ENCODE measurements around the gene ZNF276.

ZNF276 gene

DNA sequence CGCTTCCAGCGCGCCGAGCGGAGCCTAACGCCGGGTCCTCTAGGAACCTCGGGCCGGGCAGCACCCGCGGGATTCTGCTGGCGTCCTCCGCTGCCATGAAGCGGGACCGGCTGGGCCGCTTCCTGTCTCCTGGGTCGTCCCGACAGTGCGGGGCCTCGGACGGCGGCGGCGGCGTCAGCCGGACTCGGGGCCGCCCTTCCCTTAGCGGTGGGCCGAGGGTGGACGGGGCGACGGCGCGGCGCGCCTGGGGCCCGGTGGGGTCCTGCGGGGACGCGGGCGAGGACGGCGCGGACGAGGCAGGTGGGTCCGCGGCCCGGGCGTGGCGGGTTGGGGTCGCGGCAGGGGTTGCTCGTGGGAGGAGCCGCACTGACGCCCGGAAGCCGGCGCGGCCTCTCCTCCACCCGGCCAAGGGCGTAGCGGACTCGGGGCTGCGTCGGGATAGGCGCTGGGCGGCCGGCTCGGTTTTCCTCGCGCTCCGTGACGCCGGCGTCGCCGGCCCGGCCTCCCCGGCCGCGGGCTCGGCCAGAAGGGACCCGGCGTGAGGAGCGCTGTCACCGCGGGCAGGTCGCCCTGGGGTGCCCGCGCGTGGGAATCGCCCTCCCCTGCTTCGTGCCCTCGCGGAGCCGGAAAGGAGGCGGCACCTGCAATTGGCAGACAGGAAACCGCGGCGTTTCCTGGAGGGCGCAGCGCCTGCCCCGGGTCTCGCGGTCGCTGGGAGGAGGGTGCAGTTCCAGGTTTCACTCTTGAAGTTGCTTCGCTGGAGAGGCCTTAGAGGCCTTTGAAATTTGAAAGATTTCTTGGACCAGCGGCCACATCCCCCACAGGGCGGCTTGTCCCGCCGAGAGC is 432 bp downstream of the ZNF276 start:
- Histone ChIP-seq H3K79me1 (ENCODE audit: low read length) (peaks cover 4% of the 10 kb centered on the region), H3K79me2 (ENCODE audit: control insufficient read depth, insufficient read depth, low read length) (no peaks in the 10 kb centered on the region), H4K8ac (ENCODE audit: low read depth, low read length) (no peak overlapping the region), H2AK5ac (ENCODE audit: low read length) (no peak overlapping the region), H3K36me3 (ENCODE audit: control insufficient read depth, insufficient read depth, low read length) (no peaks in the 10 kb centered on the region), H2BK120ac (ENCODE audit: low read depth, low read length) (no peak overlapping the region), H2BK5ac (ENCODE audit: low read length) (no peak overlapping the region), H3K27me3 (ENCODE audit: insufficient read depth, low read length, poor library complexity) (no peaks in the 10 kb centered on the region), H3K4ac (ENCODE audit: low read depth, low read length) (no peak overlapping the region), H3K9ac (ENCODE audit: low read length) (peak overlapping the region; percentile 83), H3K4me3 (ENCODE audit: low read length) (peak overlapping the region; percentile 41), H3K23ac (ENCODE audit: low read length) (no peak overlapping the region), H3K4me2 (ENCODE audit: low read length) (peak overlapping the region; percentile 87), H3K18ac (ENCODE audit: low read length) (no peak overlapping the region), H4K5ac (ENCODE audit: low read length) (no peak overlapping the region), H3K4me1 (ENCODE audit: control insufficient read depth, low read depth, low read length) (peaks cover 4% of the 10 kb centered on the region), H3K27ac (ENCODE audit: low read depth, low read length) (peak overlapping the region; percentile 74), H2BK15ac (replicated peaks; ENCODE audit: low read depth) (no peak overlapping the region), H3K56ac (ENCODE audit: low read length) (peak overlapping the region; percentile 86)
- WGBS (ENCODE audit: extremely low coverage, insufficient coverage, low lambda C conversion rate): no CpG with 5 or more reads among the region's 112 CpGs
- DNase-seq: peak; percentile 49

DNA sequence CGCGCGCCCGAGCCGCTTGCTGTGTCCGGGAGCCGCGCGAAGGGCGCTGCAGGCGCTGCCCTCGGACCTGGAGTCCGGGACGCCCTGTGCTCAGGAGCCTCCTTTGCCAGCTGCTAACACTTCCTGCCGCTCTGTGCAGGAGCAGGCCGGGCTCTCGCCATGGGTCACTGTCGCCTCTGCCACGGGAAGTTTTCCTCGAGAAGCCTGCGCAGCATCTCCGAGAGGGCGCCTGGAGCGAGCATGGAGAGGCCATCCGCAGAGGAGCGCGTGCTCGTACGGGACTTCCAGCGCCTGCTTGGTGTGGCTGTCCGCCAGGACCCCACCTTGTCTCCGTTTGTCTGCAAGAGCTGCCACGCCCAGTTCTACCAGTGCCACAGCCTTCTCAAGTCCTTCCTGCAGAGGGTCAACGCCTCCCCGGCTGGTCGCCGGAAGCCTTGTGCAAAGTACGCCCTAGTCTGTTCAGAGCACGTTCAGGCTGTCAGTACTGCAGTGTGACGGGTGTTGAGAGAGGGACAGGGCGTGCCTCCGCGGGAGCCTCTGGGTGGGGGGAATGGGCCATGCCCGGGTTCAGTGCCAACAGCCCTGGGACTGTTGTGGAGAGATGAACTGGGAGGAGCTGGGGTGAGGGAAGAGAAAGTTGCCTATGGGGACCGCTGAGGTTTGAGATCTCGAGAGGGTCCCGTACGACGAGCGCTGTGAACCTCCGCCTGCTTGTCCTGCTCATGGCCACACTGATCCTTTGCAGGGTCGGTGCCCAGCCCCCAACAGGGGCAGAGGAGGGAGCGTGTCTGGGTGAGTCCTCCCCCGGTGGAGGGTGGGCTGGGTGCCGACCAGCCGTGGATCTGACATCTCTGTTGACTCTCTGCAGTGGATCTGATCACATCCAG is 1.3 kb downstream of the ZNF276 start:
- H3K36me3 ChIP-seq (ENCODE audit: control insufficient read depth, insufficient read depth, low read length): no peaks in the 10 kb centered on the region
- peaks cover 4% of the 10 kb centered on the region for H3K79me1 ChIP-seq (ENCODE audit: low read length)
- DNase-seq: peak; percentile 28
- H3K4me3 ChIP-seq (ENCODE audit: low read length): peak overlapping the region; percentile 41
- H4K8ac ChIP-seq (ENCODE audit: low read depth, low read length): no peak overlapping the region
- H3K27ac ChIP-seq (ENCODE audit: low read depth, low read length): no peak overlapping the region
- no peak overlapping the region for H2BK15ac ChIP-seq (replicated peaks; ENCODE audit: low read depth)
- H3K4ac ChIP-seq (ENCODE audit: low read depth, low read length): no peak overlapping the region
- WGBS (ENCODE audit: extremely low coverage, insufficient coverage, low lambda C conversion rate): no CpG with 5 or more reads among the region's 56 CpGs
- H3K18ac ChIP-seq (ENCODE audit: low read length): no peak overlapping the region
- no peak overlapping the region for H4K5ac ChIP-seq (ENCODE audit: low read length)
- no peak overlapping the region for H2AK5ac ChIP-seq (ENCODE audit: low read length)
- no peak overlapping the region for H2BK5ac ChIP-seq (ENCODE audit: low read length)
- no peaks in the 10 kb centered on the region for H3K27me3 ChIP-seq (ENCODE audit: insufficient read depth, low read length, poor library complexity)
- H3K79me2 ChIP-seq (ENCODE audit: control insufficient read depth, insufficient read depth, low read length): no peaks in the 10 kb centered on the region
- peak overlapping the region; percentile 87 for H3K4me2 ChIP-seq (ENCODE audit: low read length)
- no peak overlapping the region for H3K23ac ChIP-seq (ENCODE audit: low read length)
- no peak overlapping the region for H2BK120ac ChIP-seq (ENCODE audit: low read depth, low read length)
- peak overlapping the region; percentile 83 for H3K9ac ChIP-seq (ENCODE audit: low read length)
- peaks cover 4% of the 10 kb centered on the region for H3K4me1 ChIP-seq (ENCODE audit: control insufficient read depth, low read depth, low read length)
- H3K56ac ChIP-seq (ENCODE audit: low read length): peak overlapping the region; percentile 86

DNA sequence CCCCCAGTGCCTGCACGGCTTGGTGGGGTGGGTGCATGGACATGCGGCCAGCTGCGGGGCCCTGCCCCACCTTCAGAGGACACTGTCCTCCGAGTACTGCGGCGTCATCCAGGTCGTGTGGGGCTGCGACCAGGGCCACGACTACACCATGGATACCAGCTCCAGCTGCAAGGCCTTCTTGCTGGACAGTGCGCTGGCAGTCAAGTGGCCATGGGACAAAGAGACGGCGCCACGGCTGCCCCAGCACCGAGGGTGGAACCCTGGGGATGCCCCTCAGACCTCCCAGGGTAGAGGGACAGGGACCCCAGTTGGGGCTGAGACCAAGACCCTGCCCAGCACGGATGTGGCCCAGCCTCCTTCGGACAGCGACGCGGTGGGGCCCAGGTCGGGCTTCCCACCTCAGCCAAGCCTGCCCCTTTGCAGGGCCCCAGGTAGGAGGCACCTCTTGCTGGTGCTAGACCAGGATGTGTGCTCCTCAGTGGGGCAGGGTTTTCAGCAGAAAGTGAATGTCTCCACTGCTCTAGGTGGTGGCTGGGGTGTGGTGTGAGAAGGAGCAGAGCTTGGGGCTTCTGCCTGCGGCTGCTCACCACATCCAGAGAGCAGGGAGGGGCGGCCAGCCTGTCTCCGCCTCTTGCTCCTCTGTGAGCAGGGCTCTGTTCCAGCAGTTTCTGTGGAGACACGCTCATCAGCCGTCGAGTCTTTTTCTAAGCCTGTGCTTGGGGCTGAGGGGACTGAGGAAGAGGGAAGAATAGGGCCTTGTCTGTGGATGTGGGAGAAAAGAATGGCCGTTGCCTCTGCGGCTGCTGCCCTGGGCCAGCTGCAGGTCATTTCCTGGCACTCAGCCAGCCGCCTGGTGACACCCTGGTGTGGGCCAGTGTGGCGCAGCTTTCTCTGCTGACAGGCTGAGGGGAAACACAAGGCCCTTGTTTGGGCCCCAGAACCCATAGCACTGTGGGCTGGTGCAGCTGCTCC is 2.2 kb downstream of the ZNF276 start:
- Histone ChIP-seq H3K4me3 (ENCODE audit: low read length) (no peak overlapping the region), H4K5ac (ENCODE audit: low read length) (no peak overlapping the region)

DNA sequence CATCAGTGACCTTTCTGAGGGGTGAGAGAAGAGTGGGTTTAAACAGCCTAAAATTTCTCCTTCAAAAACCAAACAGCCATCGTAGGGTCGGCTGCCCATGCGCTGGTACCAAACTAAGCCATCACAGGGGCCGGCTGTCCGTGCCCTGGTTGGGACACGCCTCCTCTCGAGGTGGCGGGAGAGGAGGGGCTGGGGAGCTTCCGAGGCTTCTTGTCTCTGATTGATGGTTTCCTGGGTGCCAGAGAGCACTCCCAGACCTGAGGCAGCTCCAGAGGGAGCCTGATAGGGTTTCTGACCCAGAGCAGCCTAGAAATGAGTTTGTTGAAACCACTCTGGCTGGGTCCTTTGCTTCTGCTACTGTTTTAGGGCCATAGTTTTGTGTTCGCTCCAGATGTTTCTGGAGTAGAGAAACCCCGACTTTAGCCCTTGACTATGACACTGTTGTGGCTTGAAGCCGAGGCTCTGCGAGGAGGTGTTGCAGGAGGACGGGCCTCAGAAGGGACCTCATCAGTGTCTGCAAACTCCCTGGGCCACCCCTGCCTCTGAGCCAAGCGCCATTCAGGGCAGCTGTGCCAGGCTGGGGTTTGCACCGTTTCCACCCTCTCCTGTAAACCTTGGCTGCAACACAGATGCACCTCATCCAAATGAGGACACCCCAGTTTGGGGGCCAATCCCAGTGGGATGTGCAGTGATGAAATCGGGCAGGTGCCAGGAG is 6.2 kb downstream of the ZNF276 start:
- Histone ChIP-seq H2BK5ac (ENCODE audit: low read length) (no peak overlapping the region), H3K36me3 (ENCODE audit: control insufficient read depth, insufficient read depth, low read length) (no peaks in the 10 kb centered on the region), H3K23ac (ENCODE audit: low read length) (no peak overlapping the region), H4K8ac (ENCODE audit: low read depth, low read length) (no peak overlapping the region), H3K18ac (ENCODE audit: low read length) (no peak overlapping the region), H3K79me2 (ENCODE audit: control insufficient read depth, insufficient read depth, low read length) (no peaks in the 10 kb centered on the region), H3K9ac (ENCODE audit: low read length) (no peak overlapping the region), H3K4me3 (ENCODE audit: low read length) (no peak overlapping the region), H3K27me3 (ENCODE audit: insufficient read depth, low read length, poor library complexity) (no peaks in the 10 kb centered on the region), H4K5ac (ENCODE audit: low read length) (no peak overlapping the region), H3K4me1 (ENCODE audit: control insufficient read depth, low read depth, low read length) (peaks cover 1% of the 10 kb centered on the region), H3K79me1 (ENCODE audit: low read length) (peaks cover 3% of the 10 kb centered on the region), H3K27ac (ENCODE audit: low read depth, low read length) (no peak overlapping the region), H2BK120ac (ENCODE audit: low read depth, low read length) (no peak overlapping the region), H2BK15ac (replicated peaks; ENCODE audit: low read depth) (no peak overlapping the region), H2AK5ac (ENCODE audit: low read length) (no peak overlapping the region), H3K4me2 (ENCODE audit: low read length) (no peak overlapping the region), H3K4ac (ENCODE audit: low read depth, low read length) (no peak overlapping the region), H3K56ac (ENCODE audit: low read length) (no peak overlapping the region)
- DNase-seq: peak; percentile 68
- no CpG with 5 or more reads among the region's 17 CpGs for WGBS (ENCODE audit: extremely low coverage, insufficient coverage, low lambda C conversion rate)

More for the DNA sequence above, 2.2 kb downstream of the ZNF276 start:
- H3K4me2 ChIP-seq (ENCODE audit: low read length): no peak overlapping the region
- H3K36me3 ChIP-seq (ENCODE audit: control insufficient read depth, insufficient read depth, low read length): no peaks in the 10 kb centered on the region
- no peak overlapping the region for H2BK120ac ChIP-seq (ENCODE audit: low read depth, low read length)
- H3K23ac ChIP-seq (ENCODE audit: low read length): no peak overlapping the region
- H3K79me2 ChIP-seq (ENCODE audit: control insufficient read depth, insufficient read depth, low read length): no peaks in the 10 kb centered on the region
- whole genome bisulfite sequencing (ENCODE audit: extremely low coverage, insufficient coverage, low lambda C conversion rate): no CpG with 5 or more reads among the region's 30 CpGs
- no peaks in the 10 kb centered on the region for H3K27me3 ChIP-seq (ENCODE audit: insufficient read depth, low read length, poor library complexity)
- no peak overlapping the region for H3K56ac ChIP-seq (ENCODE audit: low read length)
- DNase-seq: no peak
- H3K18ac ChIP-seq (ENCODE audit: low read length): no peak overlapping the region
- no peak overlapping the region for H2BK15ac ChIP-seq (replicated peaks; ENCODE audit: low read depth)
- H3K79me1 ChIP-seq (ENCODE audit: low read length): peaks cover 4% of the 10 kb centered on the region
- peaks cover 4% of the 10 kb centered on the region for H3K4me1 ChIP-seq (ENCODE audit: control insufficient read depth, low read depth, low read length)
- no peak overlapping the region for H3K9ac ChIP-seq (ENCODE audit: low read length)
- no peak overlapping the region for H3K27ac ChIP-seq (ENCODE audit: low read depth, low read length)
- H2BK5ac ChIP-seq (ENCODE audit: low read length): no peak overlapping the region
- no peak overlapping the region for H3K4ac ChIP-seq (ENCODE audit: low read depth, low read length)
- H4K8ac ChIP-seq (ENCODE audit: low read depth, low read length): no peak overlapping the region
- no peak overlapping the region for H2AK5ac ChIP-seq (ENCODE audit: low read length)

DNA sequence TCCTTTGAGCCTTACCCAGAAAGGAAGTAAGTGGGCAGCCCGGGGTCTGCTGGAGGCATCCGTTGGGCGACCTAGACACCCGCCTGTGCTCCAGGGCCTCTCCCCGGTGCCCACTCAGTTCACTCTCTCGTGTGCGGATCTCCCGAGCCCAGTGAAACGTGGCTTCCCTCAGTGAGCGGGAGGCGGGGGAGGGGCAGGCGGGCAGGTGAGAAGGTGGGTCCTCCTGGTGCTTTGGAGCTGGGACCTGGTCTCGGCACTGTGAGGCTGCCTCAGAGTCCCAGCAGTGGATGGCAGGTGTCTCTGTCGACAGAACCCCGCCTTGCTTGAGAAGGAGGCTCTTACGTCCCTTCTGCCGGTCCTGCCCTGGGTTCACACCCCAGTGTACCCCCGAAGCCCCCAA is 8.0 kb downstream of the ZNF276 start:
- Histone ChIP-seq H2AK5ac (ENCODE audit: low read length) (no peak overlapping the region), H3K4ac (ENCODE audit: low read depth, low read length) (no peak overlapping the region), H3K4me3 (ENCODE audit: low read length) (no peak overlapping the region), H3K18ac (ENCODE audit: low read length) (no peak overlapping the region), H3K79me2 (ENCODE audit: control insufficient read depth, insufficient read depth, low read length) (no peaks in the 10 kb centered on the region), H3K56ac (ENCODE audit: low read length) (no peak overlapping the region), H4K8ac (ENCODE audit: low read depth, low read length) (no peak overlapping the region), H4K5ac (ENCODE audit: low read length) (no peak overlapping the region), H3K27ac (ENCODE audit: low read depth, low read length) (no peak overlapping the region), H2BK5ac (ENCODE audit: low read length) (no peak overlapping the region), H3K27me3 (ENCODE audit: insufficient read depth, low read length, poor library complexity) (no peaks in the 10 kb centered on the region), H2BK15ac (replicated peaks; ENCODE audit: low read depth) (no peak overlapping the region), H3K4me1 (ENCODE audit: control insufficient read depth, low read depth, low read length) (no peaks in the 10 kb centered on the region), H3K79me1 (ENCODE audit: low read length) (no peaks in the 10 kb centered on the region), H3K4me2 (ENCODE audit: low read length) (no peak overlapping the region), H2BK120ac (ENCODE audit: low read depth, low read length) (no peak overlapping the region), H3K36me3 (ENCODE audit: control insufficient read depth, insufficient read depth, low read length) (peaks cover 2% of the 10 kb centered on the region), H3K9ac (ENCODE audit: low read length) (no peak overlapping the region), H3K23ac (ENCODE audit: low read length) (no peak overlapping the region)
- no CpG with 5 or more reads among the region's 18 CpGs for WGBS (ENCODE audit: extremely low coverage, insufficient coverage, low lambda C conversion rate)
- no peak for DNase-seq

Measured in mesendoderm (in vitro differentiated cells).